GM12878 (cell line): ENCODE measurements around the gene KATNIP. TPM values are rescaled to one million over a fixed set of nuclear protein-coding genes. Genes with fewer than 3 reads are reported as not detected.

Experiments
- ATAC-seq: fragments of 200-7000 bp; cut with Tn5 transposase; 3 replicates; pipeline ENCODE4 v1.9.1; 2020; ENCODE audit warnings: mild to moderate bottlenecking, moderate library complexity
- BruUV-seq: library from RNA; stranded (reverse); fragments of 400-500 nt; replicated peaks from 2 replicates; lab custom pipeline; 2021; lab: Mats Ljungman, UMichigan
- CTCF ChIA-PET: fragments of 300-600 bp; sonication (Branson Sonifier 250); formaldehyde crosslinking; extraction: SDS; loops from one replicate; lab custom pipeline; 2021; ENCODE audit warnings: inconsistent platforms; lab: Yijun Ruan, JAX
- POLR2A ChIA-PET: fragments of 350-600 bp; formaldehyde crosslinking; extraction: SDS; loops from one replicate; lab custom pipeline; 2021; ENCODE audit warnings: inconsistent platforms; lab: Charles Lee
- RAD21 ChIA-PET: fragments of 300-600 bp; sonication (Branson Sonifier 250); formaldehyde crosslinking; loops from one replicate; lab custom pipeline; 2023; ENCODE audit warnings: antibody characterized with exemption; ENCODE audit not compliant: unreplicated experiment; lab: Charles Lee
- SMC1A ChIA-PET: fragments of 300-600 bp; sonication (Branson Sonifier 250); formaldehyde crosslinking; loops from one replicate; lab custom pipeline; 2023; ENCODE audit not compliant: unreplicated experiment, uncharacterized antibody; lab: Charles Lee
- DNase-seq: peaks from one replicate; pipeline ENCODE4 v3.0.0-alpha.2; 2011; ENCODE audit warnings: low read depth, low spot score
- FAIRE-seq: peaks from 3 replicates; lab custom pipeline; 2011; peaks lifted over from hg19 to GRCh38; lab: Jason Lieb, UNC
- H2AFZ ChIP-seq: 2 replicates; pipeline ENCODE4 v1.6.0; 2011; ENCODE audit warnings: low read depth, low read length, control low read depth; ENCODE audit not compliant: control insufficient read depth
- H3K27ac ChIP-seq: 2 replicates; pipeline ENCODE4 v1.5.1; 2011; ENCODE audit warnings: control low read depth; ENCODE audit not compliant: control insufficient read depth, insufficient read depth
- H3K27me3 ChIP-seq, 2 experiments: replicated peaks in 1 of 2; 2 replicates each; pipeline versions ENCODE4 v1.6.0 to v1.6.1; 2011; ENCODE audit warnings: low read length in 1 of 2; ENCODE audit not compliant: control insufficient read depth in 2 of 2, insufficient read depth in 2 of 2
- H3K36me3 ChIP-seq, 2 experiments: 2 replicates each; pipeline ENCODE4 v1.5.1; 2011; ENCODE audit warnings: low read length in 1 of 2; ENCODE audit not compliant: control insufficient read depth in 2 of 2, insufficient read depth in 2 of 2
- H3K4me1 ChIP-seq: 2 replicates; pipeline ENCODE4 v1.6.1; 2011; ENCODE audit warnings: mild to moderate bottlenecking, low read length, moderate library complexity, mixed read lengths; ENCODE audit not compliant: control insufficient read depth, insufficient read depth
- H3K4me2 ChIP-seq: 2 replicates; pipeline ENCODE4 v1.6.0; 2011; ENCODE audit warnings: control low read depth; ENCODE audit not compliant: control insufficient read depth, insufficient read depth
- H3K4me3 ChIP-seq: fragments of 200-600 bp; sonication (generic); 2 replicates; pipeline ENCODE4 v1.5.1; 2016
- H3K79me2 ChIP-seq: 2 replicates; pipeline ENCODE4 v1.6.0; 2011; ENCODE audit warnings: low read length; ENCODE audit not compliant: control insufficient read depth, insufficient read depth
- H3K9ac ChIP-seq: 2 replicates; pipeline ENCODE4 v1.8.0; 2011; ENCODE audit warnings: low read length, control low read depth, mixed read lengths; ENCODE audit not compliant: control insufficient read depth, insufficient read depth
- H3K9me3 ChIP-seq: replicated peaks from 3 replicates; pipeline ENCODE4 v1.5.1; 2011; ENCODE audit warnings: mild to moderate bottlenecking, low read length; ENCODE audit not compliant: control insufficient read depth, insufficient read depth
- H4K20me1 ChIP-seq: 2 replicates; pipeline ENCODE4 v1.6.0; 2011; ENCODE audit not compliant: control insufficient read depth, insufficient read depth
- BHLHE40 ChIP-seq, 2 experiments: fragments of 450-650 bp in 1 of 2; IDR thresholded peaks; 2 replicates each; pipeline ENCODE4 v1.6.1; 2011 to 2017; ENCODE audit warnings: low read depth in 2 of 2, borderline replicate concordance in 1 of 2, improper control_type of control experiment in 1 of 2, low read length in 1 of 2, mild to moderate bottlenecking in 1 of 2
- CBFB ChIP-seq: IDR thresholded peaks from 2 replicates; pipeline ENCODE4 v1.6.1; 2016; ENCODE audit warnings: antibody characterized with exemption, low read depth
- CEBPB ChIP-seq, 2 experiments: fragments of 150-350 bp in 1 of 2; IDR thresholded peaks; 2 replicates each; pipeline ENCODE4 v1.6.1; 2012 to 2014; ENCODE audit warnings: low read depth in 2 of 2, low read length in 2 of 2, borderline replicate concordance in 1 of 2, inconsistent platforms in 1 of 2
- E4F1 ChIP-seq: fragments of 450-650 bp; IDR thresholded peaks from 2 replicates; pipeline ENCODE4 v1.6.1; 2018; ENCODE audit warnings: borderline replicate concordance, mild to moderate bottlenecking; ENCODE audit not compliant: partially characterized antibody
- HDAC2 ChIP-seq: fragments of 200-600 bp; sonication (generic); IDR thresholded peaks from 2 replicates; pipeline ENCODE4 v1.6.1; 2017
- HDAC6 ChIP-seq: fragments of 200-600 bp; sonication (generic); IDR thresholded peaks from one replicate; pipeline ENCODE4 v1.8.0; 2017; ENCODE audit warnings: antibody characterized with exemption; ENCODE audit not compliant: unreplicated experiment
- HDGF ChIP-seq: fragments of 450-650 bp; IDR thresholded peaks from 2 replicates; pipeline ENCODE4 v1.6.1; 2016; ENCODE audit warnings: antibody characterized with exemption
- IKZF2 ChIP-seq, 2 experiments: fragments of 450-650 bp; IDR thresholded peaks; 2 replicates each; pipeline ENCODE4 v1.6.1; 2017; ENCODE audit warnings: mild to moderate bottlenecking in 2 of 2, moderate library complexity in 2 of 2
- JUNB ChIP-seq: IDR thresholded peaks from 2 replicates; pipeline ENCODE4 v1.6.1; 2016; ENCODE audit warnings: antibody characterized with exemption, mild to moderate bottlenecking
- LARP7 ChIP-seq: fragments of 450-650 bp; IDR thresholded peaks from 2 replicates; pipeline ENCODE4 v1.6.1; 2017; ENCODE audit warnings: mild to moderate bottlenecking
- NR2C1 ChIP-seq: fragments of 450-650 bp; IDR thresholded peaks from 2 replicates; pipeline ENCODE4 v1.6.1; 2017; ENCODE audit warnings: antibody characterized with exemption, mild to moderate bottlenecking, moderate library complexity
- PKNOX1 ChIP-seq: fragments of 450-650 bp; IDR thresholded peaks from 2 replicates; pipeline ENCODE4 v1.6.1; 2016; ENCODE audit warnings: mild to moderate bottlenecking
- RAD51 ChIP-seq: fragments of 450-650 bp; IDR thresholded peaks from 2 replicates; pipeline ENCODE4 v1.6.1; 2016; ENCODE audit warnings: moderate library complexity, mild to moderate bottlenecking, inconsistent platforms
- TAF1 ChIP-seq: IDR thresholded peaks from 2 replicates; pipeline ENCODE4 v1.6.1; 2011; ENCODE audit warnings: mild to moderate bottlenecking, low read depth, low read length, borderline replicate concordance
- YY1 ChIP-seq: IDR thresholded peaks from 2 replicates; pipeline ENCODE4 v1.6.1; 2011; ENCODE audit warnings: low read depth, mild to moderate bottlenecking, low read length
- ZNF207 ChIP-seq: fragments of 450-650 bp; IDR thresholded peaks from 2 replicates; pipeline ENCODE4 v1.6.1; 2014; ENCODE audit warnings: antibody characterized with exemption, mild to moderate bottlenecking, borderline replicate concordance
- ZNF217 ChIP-seq: fragments of 450-650 bp; IDR thresholded peaks from 2 replicates; pipeline ENCODE4 v1.6.1; 2017; ENCODE audit warnings: antibody characterized with exemption, mild to moderate bottlenecking
- ZSCAN29 ChIP-seq: fragments of 450-650 bp; IDR thresholded peaks from 2 replicates; pipeline ENCODE4 v1.6.1; 2017; ENCODE audit warnings: mild to moderate bottlenecking, moderate library complexity
- WGBS: methylation state at CpG from one replicate; pipeline ENCODE4 v1.1.6; 2016; ENCODE audit warnings: low lambda C conversion rate; ENCODE audit not compliant: insufficient replicate concordance, insufficient coverage; ENCODE audit errors: missing lambda C conversion rate; 5-methylcytosine and 5-hydroxymethylcytosine counted together
- in situ Hi-C: fragments of 300-500 bp; cut with MboI; formaldehyde crosslinking; loops from 9 replicates; pipeline ENCODE4 v1.14.3; 2018; ENCODE audit warnings: mixed read lengths
- intact Hi-C: fragments of 100-400 bp; cut with micrococcal nuclease; formaldehyde crosslinking; loops from one replicate; pipeline ENCODE4 v1.14.2; 2022; ENCODE audit not compliant: unreplicated experiment
- polyA plus RNA-seq, 11 experiments: library from polyadenylated mRNA; depleted of rRNA in 4 of 11; unstranded in 6 of 11; stranded (reverse) in 5 of 11; fragments of >200 nt; fragmentation: Nextera tagmentation in 4 of 11; fragmentation: Illumina TruSeq in 1 of 11; extraction: Ambion mirVana in 4 of 11; extraction: Trizol in 1 of 11; gene quantifications; 1 replicate in 1 of 11; 2 replicates in 10 of 11; pipeline versions ENCODE4 v1.2.1 to v1.2.3, GENCODE V29; 2011 to 2016; ENCODE audit warnings: inconsistent platforms in 2 of 11, missing spikeins in 2 of 11, low read depth in 1 of 11
- total RNA-seq, 4 experiments: library from RNA; depleted of rRNA in 3 of 4; stranded (reverse); fragments of >200 nt in 3 of 4; fragmentation: Illumina TruSeq in 1 of 4; extraction: Trizol in 1 of 4; gene quantifications; 2 replicates each; pipeline versions ENCODE4 v1.2.1 to v1.2.3, GENCODE V29; 2013 to 2021

The KATNIP gene
- total and polyA plus RNA-seq, 10 of the 15 experiments (the other 5 are each of a cell fraction or from before 2014, with no cell fraction given), result 1.6 to 13.8 (median 9.1) TPM

GRCh38 chr16:27539636-27540035, 10.3 kb upstream of the KATNIP start:
- Histone ChIP-seq H3K4me1 (peaks cover 4% of the 10 kb centered on the region), H4K20me1 (no peaks in the 10 kb centered on the region), H2AFZ (no peak overlapping the region), H3K4me3 (no peak overlapping the region), H3K9ac (no peak overlapping the region), H3K79me2 (no peaks in the 10 kb centered on the region), H3K27ac (no peak overlapping the region), H3K4me2 (no peak overlapping the region), H3K9me3 (no peaks in the 10 kb centered on the region; the same call in 2 of the 3 replicates), H3K36me3 (peaks cover 14 to 45% of the 10 kb centered on the region in 2 experiments), H3K27me3 (no peaks in the 10 kb centered on the region)
- intact Hi-C loops, result no loop called here
- FAIRE-seq (peak; percentile 18), ATAC-seq (no peak), DNase-seq (no peak)
- ChIA-PET POLR2A (interaction anchor here (0.8 kb wide), 1 partner anchor 11 kb away, joined by 3 read pairs; the partner anchor contains the start of gene KATNIP), SMC1A (no interaction called here), RAD21 (no interaction called here), CTCF (no interaction called here)
- 24% methylated on average over 5 of the region's 5 CpGs for WGBS
- in situ Hi-C loops, result no loop called here
- no peak for TF ChIP-seq CEBPB (IDR thresholded peaks at IDR 0.05; ENCODE audit: borderline replicate concordance in 1 of 2, low read depth in 2 of 2, low read length in 2 of 2)
- no peak for TF ChIP-seq BHLHE40 (IDR thresholded peaks at IDR 0.05; ENCODE audit: borderline replicate concordance in 1 of 2, low read depth in 2 of 2, low read length in 1 of 2)
- no peak for TF ChIP-seq ZNF207
- no peak for TF ChIP-seq CBFB
- no peak for TF ChIP-seq LARP7
- BruUV-seq, result TSS peak; percentile 24

GRCh38 chr16:27543801-27544200, 6.1 kb upstream of the KATNIP start:
- Histone ChIP-seq H3K9ac (no peak overlapping the region), H3K4me2 (no peak overlapping the region), H3K79me2 (peaks cover 15% of the 10 kb centered on the region), H3K27me3 (no peaks in the 10 kb centered on the region), H3K4me3 (no peak overlapping the region), H3K9me3 (no peaks in the 10 kb centered on the region; the same call in 2 of the 3 replicates), H3K27ac (no peak overlapping the region), H3K36me3 (peaks cover 12 to 21% of the 10 kb centered on the region in 2 experiments), H2AFZ (no peak overlapping the region), H4K20me1 (no peaks in the 10 kb centered on the region), H3K4me1 (peaks cover 20% of the 10 kb centered on the region)
- DNase-seq, result no peak
- ChIA-PET SMC1A (no interaction called here), RAD21 (no interaction called here), POLR2A (no interaction called here), CTCF (no interaction called here)
- no TSS peak for BruUV-seq
- intact Hi-C loops (no loop called here), in situ Hi-C loops (no loop called here)
- no peak for ATAC-seq
- 94% methylated on average over 3 of the region's 3 CpGs for WGBS
- FAIRE-seq, result no peak
- TF ChIP-seq E4F1 (no peak), NR2C1 (no peak), TAF1 (no peak), ZSCAN29 (no peak), JUNB (no peak), PKNOX1 (no peak), HDAC2 (no peak), ZNF217 (no peak), HDGF (no peak), IKZF2 (IDR thresholded peaks at IDR 0.05) (no peak), HDAC6 (no peak), YY1 (no peak), RAD51 (no peak)
